IMR-90 (cell line): ENCODE data around the gene TGFA. TPM values are rescaled to one million over a fixed set of nuclear protein-coding genes. Genes with fewer than 3 reads are reported as not detected.

ENCODE experiments used
- ATAC-seq: fragments of 200-7000 bp; cut with Tn5 transposase; 2 replicates; pipeline ENCODE4 v1.9.1; 2020; ENCODE audit warnings: low read depth, mild to moderate bottlenecking, moderate library complexity
- BruUV-seq: library from RNA; stranded (reverse); fragments of 400-500 nt; replicated peaks from 2 replicates; lab custom pipeline; 2021; lab: Mats Ljungman, UMichigan
- CTCF ChIA-PET: fragments of 300-600 bp; formaldehyde crosslinking; extraction: SDS; loops from one replicate; lab custom pipeline; 2021; ENCODE audit warnings: antibody characterized with exemption; lab: Yijun Ruan, JAX
- POLR2A ChIA-PET: fragments of 300-600 bp; sonication (Branson Sonifier 250); formaldehyde crosslinking; loops from one replicate; lab custom pipeline; 2022; ENCODE audit warnings: antibody characterized with exemption; ENCODE audit not compliant: unreplicated experiment; lab: Charles Lee
- DNase-seq: peaks from one replicate; pipeline ENCODE4 v3.0.0; 2013
- H2AFZ ChIP-seq: replicated peaks from 2 replicates; pipeline ENCODE3; 2013; ENCODE audit warnings: low read length, mild to moderate bottlenecking; ENCODE audit not compliant: poor library complexity
- H2AK5ac ChIP-seq: 2 replicates; pipeline ENCODE4 v1.6.1; 2013; ENCODE audit warnings: low read depth, low read length, inconsistent platforms
- H2AK9ac ChIP-seq: replicated peaks from 2 replicates; pipeline ENCODE3; 2013; ENCODE audit warnings: mild to moderate bottlenecking, low read depth, low read length, moderate library complexity; ENCODE audit not compliant: poor library complexity
- H2BK120ac ChIP-seq: 2 replicates; pipeline ENCODE4 v1.6.1; 2013; ENCODE audit warnings: low read depth, low read length, inconsistent platforms
- H2BK15ac ChIP-seq: 3 replicates; pipeline ENCODE4 v1.6.1; 2013; ENCODE audit warnings: low read depth, low read length, inconsistent platforms
- H2BK20ac ChIP-seq: 2 replicates; pipeline ENCODE4 v1.6.1; 2013; ENCODE audit warnings: low read depth, mild to moderate bottlenecking, inconsistent platforms, low read length, moderate library complexity
- H2BK5ac ChIP-seq: 2 replicates; pipeline ENCODE4 v1.6.1; 2013; ENCODE audit warnings: mild to moderate bottlenecking, low read depth, low read length, inconsistent platforms; ENCODE audit not compliant: poor library complexity, severe bottlenecking
- H3K14ac ChIP-seq: replicated peaks from 2 replicates; pipeline ENCODE4 v1.6.1; 2013; ENCODE audit warnings: low read depth, low read length, inconsistent platforms
- H3K18ac ChIP-seq: 2 replicates; pipeline ENCODE4 v1.6.1; 2013; ENCODE audit warnings: low read depth, low read length, control low read depth
- H3K23ac ChIP-seq: 2 replicates; pipeline ENCODE4 v1.6.1; 2013; ENCODE audit warnings: low read depth, low read length, inconsistent platforms
- H3K27ac ChIP-seq: 2 replicates; pipeline ENCODE4 v1.5.1; 2013; ENCODE audit warnings: mild to moderate bottlenecking, control low read depth, low read length; ENCODE audit not compliant: insufficient read depth
- H3K27me3 ChIP-seq: 2 replicates; pipeline ENCODE4 v1.6.1; 2013; ENCODE audit warnings: low read length; ENCODE audit not compliant: control insufficient read depth, insufficient read depth
- H3K36me3 ChIP-seq: 2 replicates; pipeline ENCODE4 v1.6.1; 2013; ENCODE audit warnings: low read length, mixed read lengths; ENCODE audit not compliant: control insufficient read depth, insufficient read depth
- H3K4ac ChIP-seq: 2 replicates; pipeline ENCODE4 v1.6.1; 2013; ENCODE audit warnings: low read depth, low read length, inconsistent platforms
- H3K4me1 ChIP-seq: 2 replicates; pipeline ENCODE4 v1.6.1; 2013; ENCODE audit warnings: low read length, mixed read lengths; ENCODE audit not compliant: control insufficient read depth, insufficient read depth
- H3K4me2 ChIP-seq: 2 replicates; pipeline ENCODE4 v1.6.1; 2013; ENCODE audit warnings: low read depth, mild to moderate bottlenecking, control low read depth, low read length, moderate library complexity
- H3K4me3 ChIP-seq: 2 replicates; pipeline ENCODE4 v1.5.1; 2013; ENCODE audit warnings: low read depth, mild to moderate bottlenecking, control low read depth, low read length, moderate library complexity; ENCODE audit not compliant: insufficient read depth
- H3K56ac ChIP-seq: 2 replicates; pipeline ENCODE4 v1.6.1; 2013; ENCODE audit warnings: low read length, inconsistent platforms; ENCODE audit not compliant: insufficient read depth; ENCODE audit errors: extremely low read depth
- H3K79me1 ChIP-seq, 2 experiments: 2 replicates each; pipeline ENCODE4 v1.6.1; 2013; ENCODE audit warnings: low read length in 2 of 2, inconsistent platforms in 1 of 2, low read depth in 1 of 2
- H3K9ac ChIP-seq: 2 replicates; pipeline ENCODE4 v1.6.1; 2013; ENCODE audit warnings: low read depth, low read length, control low read depth
- H3K9me1 ChIP-seq: 2 replicates; pipeline ENCODE4 v1.6.1; 2013; ENCODE audit warnings: low read length, inconsistent platforms; ENCODE audit not compliant: insufficient read depth
- H3K9me3 ChIP-seq: 2 replicates; pipeline ENCODE4 v1.6.1; 2013; ENCODE audit warnings: low read length; ENCODE audit not compliant: control insufficient read depth, insufficient read depth
- H4K20me1 ChIP-seq: 2 replicates; pipeline ENCODE4 v1.6.1; 2013; ENCODE audit warnings: low read length, inconsistent platforms; ENCODE audit not compliant: insufficient read depth
- H4K5ac ChIP-seq: 2 replicates; pipeline ENCODE4 v1.6.1; 2013; ENCODE audit warnings: mild to moderate bottlenecking, low read depth, low read length, control low read depth
- H4K8ac ChIP-seq, 2 experiments: 2 replicates each; pipeline ENCODE4 v1.6.1; 2013; ENCODE audit warnings: low read depth in 2 of 2, low read length in 2 of 2, control low read depth in 1 of 2, inconsistent platforms in 1 of 2
- H4K91ac ChIP-seq: 2 replicates; pipeline ENCODE4 v1.6.1; 2013; ENCODE audit warnings: low read depth, low read length, inconsistent platforms; ENCODE audit not compliant: insufficient read depth
- BHLHE40 ChIP-seq: fragments of 150-350 bp; IDR thresholded peaks from 2 replicates; pipeline ENCODE4 v1.6.1; 2016; ENCODE audit warnings: mild to moderate bottlenecking, low read depth, low read length
- CHD1 ChIP-seq: IDR thresholded peaks from 2 replicates; pipeline ENCODE4 v1.6.1; 2012; ENCODE audit warnings: low read depth, low read length, improper control_type of control experiment
- FOS ChIP-seq: fragments of 150-350 bp; IDR thresholded peaks from 2 replicates; pipeline ENCODE4 v1.6.1; 2016; ENCODE audit warnings: low read depth, low read length
- MAZ ChIP-seq: IDR thresholded peaks from 2 replicates; pipeline ENCODE4 v1.6.1; 2012; ENCODE audit warnings: low read depth, mild to moderate bottlenecking, low read length, improper control_type of control experiment, moderate library complexity, borderline replicate concordance
- MXI1 ChIP-seq: IDR thresholded peaks from 2 replicates; pipeline ENCODE4 v1.6.1; 2012; ENCODE audit warnings: low read depth, mild to moderate bottlenecking, low read length, moderate library complexity, borderline replicate concordance
- NFE2L2 ChIP-seq: fragments of 150-350 bp; IDR thresholded peaks from 2 replicates; pipeline ENCODE4 v1.6.1; 2016; ENCODE audit warnings: low read depth, mild to moderate bottlenecking, low read length
- POLR2A ChIP-seq: IDR thresholded peaks from 2 replicates; pipeline ENCODE4 v1.6.1; 2012; ENCODE audit warnings: mild to moderate bottlenecking, low read depth, low read length
- RAD21 ChIP-seq: IDR thresholded peaks from 2 replicates; pipeline ENCODE4 v1.6.1; 2012; ENCODE audit warnings: low read length, improper control_type of control experiment
- RCOR1 ChIP-seq: IDR thresholded peaks from 2 replicates; pipeline ENCODE4 v1.6.1; 2012; ENCODE audit warnings: mild to moderate bottlenecking, low read length, improper control_type of control experiment; ENCODE audit not compliant: insufficient replicate concordance
- RFX5 ChIP-seq: IDR thresholded peaks from 2 replicates; pipeline ENCODE4 v1.8.0; 2012; ENCODE audit warnings: low read depth, mild to moderate bottlenecking, low read length, moderate library complexity
- SMC3 ChIP-seq: fragments of 150-350 bp; IDR thresholded peaks from 2 replicates; pipeline ENCODE4 v1.6.1; 2016; ENCODE audit warnings: low read depth, mild to moderate bottlenecking, antibody characterized with exemption, low read length, moderate library complexity
- WGBS, 2 experiments: methylation state at CpG; one replicate each; pipeline versions ENCODE4 v1.1.5 to v1.1.7; 2013; ENCODE audit warnings: missing lambda C conversion rate in 2 of 2; ENCODE audit not compliant: insufficient read length in 1 of 2; ENCODE audit errors: extremely low coverage in 2 of 2; 5-methylcytosine and 5-hydroxymethylcytosine counted together
- dilution Hi-C: fragments of 300-500 bp; cut with HindIII; formaldehyde crosslinking; loops from one replicate; pipeline ENCODE4 v1.14.3; 2018; ENCODE audit warnings: low sequenced_read_pairs; ENCODE audit not compliant: unreplicated experiment
- in situ Hi-C: fragments of 300-500 bp; cut with MboI; formaldehyde crosslinking; loops from 3 replicates; pipeline ENCODE4 v1.14.3; 2019; ENCODE audit warnings: low sequenced_read_pairs, inconsistent platforms, mixed read lengths
- intact Hi-C: fragments of 100-400 bp; cut with micrococcal nuclease; formaldehyde crosslinking; loops from 2 replicates; pipeline ENCODE4 v1.10.0; 2022
- polyA plus RNA-seq, 3 experiments: library from polyadenylated mRNA; depleted of rRNA; stranded (reverse); fragments of >200 nt; gene quantifications; 2 replicates each; pipeline ENCODE4 v1.2.3, GENCODE V29; 2012; ENCODE audit warnings: low replicate concordance in 1 of 3
- total RNA-seq: library from RNA; depleted of rRNA; stranded (reverse); fragments of >200 nt; gene quantifications from 2 replicates; pipeline ENCODE4 v1.2.3, GENCODE V29; 2012
- TF ChIP-seq, protein P1 (sequence below): fragments of 150-350 bp; IDR thresholded peaks from 2 replicates; pipeline ENCODE4 v1.6.1; 2017; ENCODE audit warnings: mild to moderate bottlenecking, antibody characterized with exemption, low read length, low read depth
- TF ChIP-seq, protein P2 (sequence below): fragments of 150-350 bp; IDR thresholded peaks from 2 replicates; pipeline ENCODE4 v1.6.1; 2016; ENCODE audit warnings: low read depth, mild to moderate bottlenecking, low read length, moderate library complexity, borderline replicate concordance
- TF ChIP-seq, protein P3 (sequence below): conservative IDR thresholded peaks from 2 replicates; pipeline ENCODE4 v1.5.1; 2012; ENCODE audit warnings: mild to moderate bottlenecking, low read depth, low read length, improper control_type of control experiment

The TGFA gene
- total and polyA plus RNA-seq, 2 of the 4 experiments (the other 2 are of a cell fraction), result not detected

DNA sequence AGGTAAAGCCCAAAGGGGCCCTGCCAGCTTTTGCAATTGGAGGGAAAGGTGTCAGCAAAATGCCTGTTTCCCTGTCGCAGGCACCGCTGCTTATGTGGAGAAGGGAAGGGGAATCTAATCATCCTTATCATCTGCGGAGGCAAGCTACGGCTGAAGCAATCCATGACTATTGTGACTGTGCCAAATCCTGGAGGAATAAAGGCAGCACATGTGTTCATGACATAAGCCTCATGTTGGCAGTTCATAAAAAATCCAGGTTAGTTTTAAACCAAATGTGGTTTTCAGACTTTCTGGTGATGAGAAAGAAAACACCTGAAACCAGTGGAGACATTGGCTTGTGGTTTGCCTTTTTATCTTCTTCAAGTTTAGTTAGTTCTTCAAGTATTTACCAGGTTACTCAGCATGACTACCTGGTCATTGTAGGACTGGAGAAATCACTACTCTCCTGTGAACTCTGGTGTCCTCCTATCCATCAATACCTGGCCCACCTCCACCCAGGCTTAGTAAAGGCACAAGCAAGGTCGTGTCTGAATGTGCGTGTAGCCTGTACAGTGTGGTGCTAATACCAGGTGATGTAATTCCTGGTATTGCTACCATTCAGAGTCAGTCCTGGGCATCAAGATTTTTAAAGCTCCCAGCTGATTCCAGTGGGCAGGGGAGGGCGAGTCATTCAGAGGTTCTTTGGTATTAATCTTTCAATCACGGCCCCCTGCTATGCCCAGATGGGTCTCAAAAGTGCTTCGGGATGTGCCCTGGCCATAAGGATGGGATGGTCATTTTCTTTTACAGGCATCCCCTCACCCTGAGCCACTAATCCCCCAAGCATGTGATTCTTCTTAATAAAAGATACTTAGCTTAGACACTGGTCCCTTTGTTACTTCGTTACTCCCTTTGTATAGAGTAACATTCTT lies 96.8 kb downstream of the TGFA start:
- ChIA-PET CTCF (no interaction called here), POLR2A (no interaction called here)
- ATAC-seq, result no peak
- Histone ChIP-seq H3K4me3 (no peak overlapping the region), H3K9me1 (no peaks in the 10 kb centered on the region), H3K27me3 (peaks cover 7% of the 10 kb centered on the region), H4K20me1 (no peaks in the 10 kb centered on the region), H3K56ac (no peak overlapping the region), H2BK120ac (no peak overlapping the region), H2AK9ac (no peak overlapping the region), H3K9me3 (no peaks in the 10 kb centered on the region), H2BK20ac (no peak overlapping the region), H3K27ac (no peak overlapping the region), H3K4me1 (no peaks in the 10 kb centered on the region), H3K14ac (no peak overlapping the region), H2BK15ac (no peak overlapping the region), H4K91ac (no peak overlapping the region), H2AFZ (no peak overlapping the region), H3K36me3 (no peaks in the 10 kb centered on the region), H4K5ac (no peak overlapping the region), H3K4ac (no peak overlapping the region), H3K18ac (no peak overlapping the region), H3K23ac (no peak overlapping the region), H2BK5ac (no peak overlapping the region), H3K79me1 (no peaks in the 10 kb centered on the region), H3K4me2 (no peak overlapping the region), H2AK5ac (no peak overlapping the region), H4K8ac (no peak overlapping the region), H3K9ac (no peak overlapping the region)
- whole genome bisulfite sequencing, 2 experiments, result no CpG with 5 or more reads among the region's 10 CpGs
- no peak for DNase-seq
- TF ChIP-seq, protein P1, sequence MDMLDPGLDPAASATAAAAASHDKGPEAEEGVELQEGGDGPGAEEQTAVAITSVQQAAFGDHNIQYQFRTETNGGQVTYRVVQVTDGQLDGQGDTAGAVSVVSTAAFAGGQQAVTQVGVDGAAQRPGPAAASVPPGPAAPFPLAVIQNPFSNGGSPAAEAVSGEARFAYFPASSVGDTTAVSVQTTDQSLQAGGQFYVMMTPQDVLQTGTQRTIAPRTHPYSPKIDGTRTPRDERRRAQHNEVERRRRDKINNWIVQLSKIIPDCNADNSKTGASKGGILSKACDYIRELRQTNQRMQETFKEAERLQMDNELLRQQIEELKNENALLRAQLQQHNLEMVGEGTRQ, result no peak
- no peak for TF ChIP-seq CHD1
- TF ChIP-seq RFX5, result no peak
- TF ChIP-seq RCOR1, result no peak
- TF ChIP-seq SMC3, result no peak
- TF ChIP-seq, protein P2, sequence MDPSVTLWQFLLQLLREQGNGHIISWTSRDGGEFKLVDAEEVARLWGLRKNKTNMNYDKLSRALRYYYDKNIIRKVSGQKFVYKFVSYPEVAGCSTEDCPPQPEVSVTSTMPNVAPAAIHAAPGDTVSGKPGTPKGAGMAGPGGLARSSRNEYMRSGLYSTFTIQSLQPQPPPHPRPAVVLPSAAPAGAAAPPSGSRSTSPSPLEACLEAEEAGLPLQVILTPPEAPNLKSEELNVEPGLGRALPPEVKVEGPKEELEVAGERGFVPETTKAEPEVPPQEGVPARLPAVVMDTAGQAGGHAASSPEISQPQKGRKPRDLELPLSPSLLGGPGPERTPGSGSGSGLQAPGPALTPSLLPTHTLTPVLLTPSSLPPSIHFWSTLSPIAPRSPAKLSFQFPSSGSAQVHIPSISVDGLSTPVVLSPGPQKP, result no peak
- TF ChIP-seq MAZ, result no peak
- TF ChIP-seq NFE2L2, result no peak
- no peak for TF ChIP-seq FOS
- TF ChIP-seq, protein P3, sequence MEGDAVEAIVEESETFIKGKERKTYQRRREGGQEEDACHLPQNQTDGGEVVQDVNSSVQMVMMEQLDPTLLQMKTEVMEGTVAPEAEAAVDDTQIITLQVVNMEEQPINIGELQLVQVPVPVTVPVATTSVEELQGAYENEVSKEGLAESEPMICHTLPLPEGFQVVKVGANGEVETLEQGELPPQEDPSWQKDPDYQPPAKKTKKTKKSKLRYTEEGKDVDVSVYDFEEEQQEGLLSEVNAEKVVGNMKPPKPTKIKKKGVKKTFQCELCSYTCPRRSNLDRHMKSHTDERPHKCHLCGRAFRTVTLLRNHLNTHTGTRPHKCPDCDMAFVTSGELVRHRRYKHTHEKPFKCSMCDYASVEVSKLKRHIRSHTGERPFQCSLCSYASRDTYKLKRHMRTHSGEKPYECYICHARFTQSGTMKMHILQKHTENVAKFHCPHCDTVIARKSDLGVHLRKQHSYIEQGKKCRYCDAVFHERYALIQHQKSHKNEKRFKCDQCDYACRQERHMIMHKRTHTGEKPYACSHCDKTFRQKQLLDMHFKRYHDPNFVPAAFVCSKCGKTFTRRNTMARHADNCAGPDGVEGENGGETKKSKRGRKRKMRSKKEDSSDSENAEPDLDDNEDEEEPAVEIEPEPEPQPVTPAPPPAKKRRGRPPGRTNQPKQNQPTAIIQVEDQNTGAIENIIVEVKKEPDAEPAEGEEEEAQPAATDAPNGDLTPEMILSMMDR, result no peak
- TF ChIP-seq MXI1, result no peak
- no peak for TF ChIP-seq POLR2A
- TF ChIP-seq RAD21, result no peak
- TF ChIP-seq BHLHE40, result no peak
- in situ Hi-C loops (no loop called here), dilution Hi-C loops (no loop called here), intact Hi-C loops (no loop called here)
- no TSS peak for BruUV-seq
